ENCODE data around the gene LRRN1.

GRCh38 chr3:3821777-3822176 lies 22.5 kb downstream of the LRRN1 start:
- TF ChIP-seq CTCF (conservative IDR thresholded peaks at IDR 0.05) (no peak), ZFX (IDR thresholded peaks at IDR 0.05) (no peak)
